Esophagus (tissue), 2 donors: ENCODE measurements around the gene NUP43. TPM values are rescaled to one million over a fixed set of nuclear protein-coding genes. Genes with fewer than 3 reads are reported as not detected.
"Not testable (repeated sequence)": the region's sequence is repeated elsewhere in the genome, so short reads cannot be mapped to it uniquely, and the experiment has no call there.

Experiments
- H3K27ac ChIP-seq, 2 donors: one replicate each; pipeline ENCODE4 v1.5.1; 2013; ENCODE audit warnings: low read depth in 2 of 2, mild to moderate bottlenecking in 2 of 2, inconsistent platforms in 1 of 2, low read length in 1 of 2, moderate library complexity in 1 of 2
- H3K27me3 ChIP-seq, 2 donors: one replicate each; pipeline ENCODE4 v1.6.1; 2013; ENCODE audit warnings: low read length in 2 of 2, control low read depth in 1 of 2, mild to moderate bottlenecking in 1 of 2; ENCODE audit not compliant: insufficient read depth in 2 of 2, control insufficient read depth in 1 of 2
- H3K36me3 ChIP-seq, 2 donors: one replicate each; pipeline ENCODE4 v1.6.1; 2013; ENCODE audit warnings: low read length in 1 of 2; ENCODE audit not compliant: control insufficient read depth in 2 of 2, insufficient read depth in 2 of 2
- H3K4me1 ChIP-seq, 2 donors: one replicate each; pipeline ENCODE4 v1.6.1; 2013; ENCODE audit warnings: low read length in 1 of 2; ENCODE audit not compliant: control insufficient read depth in 2 of 2, insufficient read depth in 2 of 2
- H3K4me3 ChIP-seq, 2 donors: one replicate each; pipeline ENCODE4 v1.5.1; 2013; ENCODE audit warnings: low read length in 2 of 2, mild to moderate bottlenecking in 2 of 2, low read depth in 1 of 2, moderate library complexity in 1 of 2
- H3K9me3 ChIP-seq, 2 donors: one replicate each; pipeline ENCODE4 v1.6.1; 2013; ENCODE audit warnings: mild to moderate bottlenecking in 2 of 2, low read depth in 1 of 2, low read length in 1 of 2, moderate library complexity in 1 of 2; ENCODE audit not compliant: control insufficient read depth in 2 of 2, insufficient read depth in 1 of 2
- WGBS, 2 donors: extraction: QIAGEN DNeasy Blood & Tissue Kit; methylation state at CpG; one replicate each; pipeline ENCODE4 v1.1.7; 2013; 5-methylcytosine and 5-hydroxymethylcytosine counted together
- polyA plus RNA-seq, 2 donors: library from polyadenylated mRNA; stranded (reverse); fragments of 200-250 nt; gene quantifications; one replicate each; pipeline ENCODE4 v1.2.3, GENCODE V29; 2013
- donor health status: healthy with polysubstance abuse.
- donor health status: Bipolar disorder and iron deficiency.

The NUP43 gene
- polyA plus RNA-seq, 2 donors, result 5.7 to 9.4 TPM

- H3K4me1 ChIP-seq, result no peaks in the 10 kb centered on the region
- H3K27me3 ChIP-seq, result no peaks in the 10 kb centered on the region
- no peaks in the 10 kb centered on the region for H3K36me3 ChIP-seq
- H3K4me3 ChIP-seq, result no peak overlapping the region
- H3K9me3 ChIP-seq, result no peaks in the 10 kb centered on the region
- 80 to 91% methylated on average over 8 of the region's 8 CpGs for WGBS, 2 donors
- no peak overlapping the region for H3K27ac ChIP-seq
Measured at GRCh38 chr6:149751239-149751638, 4.9 kb upstream of the NUP43 start.

DNA sequence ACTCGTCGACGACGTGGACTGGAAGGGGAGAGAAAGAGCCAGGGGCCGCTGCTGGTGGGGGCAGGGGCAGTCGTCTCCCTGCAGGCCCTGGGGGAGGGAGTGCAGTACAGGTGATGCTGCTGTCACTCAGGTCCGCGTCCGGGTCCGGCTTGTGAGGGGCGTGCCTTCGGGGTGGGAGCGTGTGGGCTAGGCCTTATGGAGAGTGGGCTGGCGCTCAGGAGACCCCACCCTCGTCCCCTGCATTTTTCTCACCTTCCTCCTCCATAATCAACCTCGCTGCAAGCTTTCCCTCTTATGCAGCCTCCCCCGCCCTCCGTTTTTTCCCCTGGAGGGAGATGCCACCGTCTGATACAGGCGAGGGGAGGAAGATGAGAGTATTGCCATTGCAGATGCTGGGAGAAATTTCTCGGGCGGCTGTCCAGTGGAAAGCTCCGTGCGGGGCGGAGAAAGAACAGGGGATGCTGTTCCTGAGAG, 3.8 kb upstream of the NUP43 start:
- Histone ChIP-seq H3K9me3 (no peaks in the 10 kb centered on the region), H3K4me3 (peak overlapping the region; percentile 90 to 96), H3K36me3 (no peaks in the 10 kb centered on the region), H3K27ac (peak overlapping the region; percentile 91 to 93), H3K27me3 (no peaks in the 10 kb centered on the region), H3K4me1 (no peaks in the 10 kb centered on the region)
- 0 to 1% methylated on average over 25 of the region's 25 CpGs for WGBS, 2 donors

- no peaks in the 10 kb centered on the region for H3K9me3 ChIP-seq
- H3K27ac ChIP-seq, result peak within 1 kb of the TSS; percentile 91 to 93
- H3K4me3 ChIP-seq, result peak within 1 kb of the TSS; percentile 90 to 96
- peaks cover 0 to 2% of the 10 kb centered on the region in 2 donors for H3K4me1 ChIP-seq
- H3K27me3 ChIP-seq, result no peaks in the 10 kb centered on the region
- H3K36me3 ChIP-seq, result no peaks in the 10 kb centered on the region
- WGBS, 2 donors, result 0% methylated on average over 57 to 60 of the region's 60 CpGs
Measured at GRCh38 chr6:149749594-149750135, 3.3 kb upstream of the NUP43 start, which contains the start of gene PCMT1. Gene PCMT1, plus strand, starts transcription at chr6:149749741. Its CDS starts 161 bp downstream, at chr6:149749902.

DNA sequence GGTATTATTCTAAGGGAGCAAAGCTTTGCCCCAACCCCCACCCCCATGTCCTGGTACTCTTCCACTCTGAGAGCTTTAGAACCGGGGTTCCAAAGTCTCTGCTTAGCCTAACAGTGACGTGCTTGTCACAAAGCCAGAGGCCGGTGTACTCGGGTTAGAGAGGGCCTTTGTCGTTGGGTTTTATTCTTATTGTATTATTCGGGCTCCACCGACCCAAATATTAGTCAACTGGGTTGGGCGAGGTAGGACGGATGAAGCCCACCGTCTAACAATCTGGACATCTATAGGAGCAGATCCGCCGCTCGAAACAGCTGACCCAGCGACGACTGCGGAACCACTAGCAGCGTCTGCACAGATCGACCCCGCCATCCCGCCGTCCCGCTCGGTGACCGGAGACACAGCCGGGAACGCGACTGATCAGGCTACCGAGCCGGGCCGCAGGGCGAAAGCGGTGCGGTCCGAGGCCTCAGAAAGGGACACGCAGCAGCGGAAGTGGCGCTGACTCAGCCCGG, 2.8 kb upstream of the NUP43 start:
- not testable (repeated sequence) for H3K9me3 ChIP-seq, H3K27me3 ChIP-seq, H3K36me3 ChIP-seq, H3K4me1 ChIP-seq
- Histone ChIP-seq H3K4me3 (peak overlapping the region; percentile 90 to 96), H3K27ac (peak overlapping the region; percentile 83 to 91)
- WGBS, 2 donors, result 1% methylated on average over 22 to 26 of the region's 38 CpGs

- Histone ChIP-seq H3K36me3 (peaks cover 0 to 13% of the 10 kb centered on the region in 2 donors), H3K4me3 (peak overlapping the region in 1 of 2 donors; percentile 95)
- H3K27me3 ChIP-seq, H3K9me3 ChIP-seq, H3K27ac ChIP-seq, H3K4me1 ChIP-seq: not testable (repeated sequence)
- 72 to 76% methylated on average over 10 of the region's 10 CpGs for WGBS, 2 donors
Measured at GRCh38 chr6:149745252-149745651, 1.1 kb downstream of the NUP43 start.

DNA sequence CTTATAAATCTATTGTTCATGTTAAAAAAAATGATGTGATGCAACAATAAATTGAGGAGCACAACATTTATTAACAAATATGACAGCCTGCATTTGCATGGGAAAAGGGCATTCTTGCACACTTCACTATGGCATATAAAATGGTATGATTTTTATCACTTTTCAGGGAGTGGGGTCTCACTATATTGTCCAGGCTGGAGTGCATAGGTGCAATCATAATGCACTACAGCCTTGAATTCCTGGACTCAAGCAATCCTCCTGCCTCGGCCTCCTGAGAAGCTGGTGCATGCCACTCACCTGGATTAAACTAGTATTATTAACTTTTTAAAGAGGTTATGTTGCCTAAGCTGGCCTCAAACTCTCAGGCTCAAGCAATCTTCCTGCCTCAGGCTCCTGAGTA, 11.4 kb downstream of the NUP43 start:
- H3K4me3 ChIP-seq, result no peak overlapping the region
- WGBS, 2 donors, result 96 to 97% methylated on average over 1 of the region's 1 CpG
- H3K36me3 ChIP-seq, result peaks cover 5 to 14% of the 10 kb centered on the region in 2 donors

DNA sequence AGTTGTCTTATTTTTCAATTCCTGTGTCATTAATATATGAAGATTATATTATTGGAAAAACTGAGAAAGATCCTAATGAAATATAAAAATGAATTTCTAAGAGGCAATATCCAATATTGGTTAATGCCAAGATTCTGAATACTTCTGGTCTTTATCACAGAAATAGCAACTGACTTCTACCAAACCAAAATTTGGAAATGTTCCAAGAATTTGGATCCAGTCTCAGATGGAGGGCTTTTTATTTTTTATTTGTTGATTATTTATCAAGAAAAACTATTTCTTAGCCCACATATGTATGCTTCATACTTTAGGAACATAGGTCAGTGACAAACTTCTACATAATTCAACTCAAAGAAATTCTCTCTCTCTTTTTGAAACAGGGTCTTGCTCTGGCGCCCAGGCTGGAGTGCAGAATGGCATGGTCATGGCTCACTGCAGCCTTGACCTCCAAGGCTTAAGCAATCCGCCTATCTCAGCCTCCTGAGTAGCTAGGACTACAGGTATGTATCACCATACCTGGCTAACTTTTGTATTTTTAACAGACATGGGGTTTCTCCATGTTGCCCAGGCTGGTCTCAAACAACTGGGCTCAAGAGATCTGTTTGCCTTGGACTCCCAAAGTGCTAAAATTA, 13.1 kb downstream of the NUP43 start:
- Histone ChIP-seq H3K4me3 (no peak overlapping the region), H3K36me3 (peaks cover 5 to 20% of the 10 kb centered on the region in 2 donors), H3K9me3 (no peaks in the 10 kb centered on the region), H3K27me3 (no peaks in the 10 kb centered on the region), H3K4me1 (no peaks in the 10 kb centered on the region), H3K27ac (no peak overlapping the region)
- WGBS, 2 donors, result 92 to 96% methylated on average over 2 of the region's 2 CpGs

More for the DNA sequence above, 11.4 kb downstream of the NUP43 start:
- Histone ChIP-seq H3K27me3 (no peaks in the 10 kb centered on the region), H3K9me3 (no peaks in the 10 kb centered on the region), H3K4me1 (no peaks in the 10 kb centered on the region), H3K27ac (no peak overlapping the region)

- WGBS, 2 donors, result 94% methylated on average over 8 of the region's 8 CpGs
- Histone ChIP-seq H3K4me3 (no peak overlapping the region), H3K9me3 (no peaks in the 10 kb centered on the region), H3K4me1 (no peaks in the 10 kb centered on the region), H3K27ac (no peak overlapping the region), H3K36me3 (peaks cover 2 to 11% of the 10 kb centered on the region in 2 donors), H3K27me3 (no peaks in the 10 kb centered on the region)
Measured at GRCh38 chr6:149729824-149730223, 16.5 kb downstream of the NUP43 start.

GRCh38 chr6:149728499-149729234, 17.7 kb downstream of the NUP43 start:
- Histone ChIP-seq H3K36me3 (peaks cover 2 to 11% of the 10 kb centered on the region in 2 donors), H3K9me3 (no peaks in the 10 kb centered on the region), H3K27ac (no peak overlapping the region), H3K4me3 (no peak overlapping the region), H3K4me1 (no peaks in the 10 kb centered on the region), H3K27me3 (no peaks in the 10 kb centered on the region)
- 84% methylated on average over 5 of the region's 5 CpGs for WGBS, 2 donors
